Measurements from ENCODE around the gene CLSTN2.

CLSTN2 gene

DNA sequence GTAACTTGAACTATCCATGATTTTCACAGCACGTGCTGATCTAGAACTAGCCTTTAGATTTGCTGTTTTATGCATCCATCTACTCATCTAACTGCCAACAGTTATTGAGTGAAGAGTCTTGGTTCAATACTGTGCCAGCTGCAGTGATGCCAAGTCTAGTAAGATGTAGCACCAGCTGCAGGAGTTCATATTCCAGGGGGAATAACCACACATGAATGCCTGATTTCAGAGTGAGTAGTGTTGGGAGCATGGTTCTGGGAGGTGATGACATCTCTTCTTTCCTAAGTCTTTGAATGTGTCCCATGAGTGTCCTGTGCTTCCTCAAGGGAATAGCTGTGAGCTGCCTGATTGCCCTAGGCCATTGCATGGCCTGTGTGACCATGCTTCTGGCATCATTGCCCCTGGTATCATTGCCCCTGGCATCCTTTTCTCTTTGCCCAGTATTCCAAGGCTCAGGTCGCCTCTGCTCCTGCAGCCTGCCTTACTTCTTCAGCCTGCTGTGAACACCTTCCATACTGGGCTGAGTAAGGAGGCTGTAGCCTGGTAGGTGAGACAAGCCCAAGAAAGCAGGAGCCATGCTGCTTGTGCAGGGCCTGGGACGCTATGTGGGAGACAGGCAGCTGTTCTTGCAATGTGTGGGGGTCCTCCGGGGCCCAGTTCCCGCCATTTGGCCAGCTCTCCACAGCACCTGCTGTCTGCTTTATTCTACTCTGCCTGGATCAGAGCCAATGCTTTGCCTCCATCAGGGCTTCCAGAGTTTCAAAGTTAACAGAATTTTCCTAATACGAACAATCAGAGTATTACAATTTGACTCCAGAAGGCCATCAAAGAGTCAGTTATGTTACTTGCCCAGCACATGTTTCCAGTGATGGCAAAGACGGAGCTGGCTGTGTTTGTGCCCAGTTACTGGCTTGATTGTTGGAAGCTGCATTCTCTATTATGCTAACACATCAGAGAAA lies 73.2 kb downstream of the CLSTN2 start:
- DNase-seq = no peak

DNA sequence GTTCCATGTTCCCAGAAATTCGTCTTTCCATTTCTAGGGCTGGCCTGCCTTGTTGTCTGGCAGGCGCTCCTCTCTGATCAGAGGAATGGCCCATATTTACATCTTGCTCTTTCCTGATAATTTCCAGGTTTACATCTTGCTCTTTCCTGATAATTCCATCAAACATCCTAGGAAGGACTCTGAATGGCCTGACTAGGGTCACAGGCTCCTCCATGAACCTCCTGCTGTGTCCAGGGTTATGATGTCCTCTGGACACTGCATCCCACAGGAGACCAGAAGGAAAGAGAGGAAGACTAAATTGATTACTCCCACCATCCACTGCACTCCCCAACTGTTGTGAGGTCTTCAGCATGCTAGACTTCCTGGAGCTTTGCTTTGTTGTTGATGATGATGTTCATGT lies 75.4 kb downstream of the CLSTN2 start:
- DNase-seq = no peak

DNA sequence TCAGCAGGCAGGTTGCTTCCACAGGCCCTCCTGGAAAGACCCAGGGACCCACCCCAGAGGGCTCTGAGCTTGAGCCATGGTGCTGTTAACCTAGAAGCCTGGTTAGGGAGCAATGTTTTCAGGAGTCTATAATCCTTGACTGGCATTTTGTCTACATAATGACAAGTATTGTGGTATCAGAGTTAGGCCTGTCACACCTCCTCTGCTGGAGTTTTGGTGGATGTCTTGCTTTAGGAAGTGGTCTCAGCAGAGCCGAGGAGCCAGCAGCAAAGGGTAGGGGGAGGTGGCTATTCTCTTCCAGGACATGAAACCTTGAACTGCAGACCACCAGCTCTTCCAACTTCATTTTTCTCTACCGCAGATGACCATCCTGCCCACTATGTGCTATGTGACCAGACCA lies 76.1 kb downstream of the CLSTN2 start:
- no peak for DNase-seq

DNA sequence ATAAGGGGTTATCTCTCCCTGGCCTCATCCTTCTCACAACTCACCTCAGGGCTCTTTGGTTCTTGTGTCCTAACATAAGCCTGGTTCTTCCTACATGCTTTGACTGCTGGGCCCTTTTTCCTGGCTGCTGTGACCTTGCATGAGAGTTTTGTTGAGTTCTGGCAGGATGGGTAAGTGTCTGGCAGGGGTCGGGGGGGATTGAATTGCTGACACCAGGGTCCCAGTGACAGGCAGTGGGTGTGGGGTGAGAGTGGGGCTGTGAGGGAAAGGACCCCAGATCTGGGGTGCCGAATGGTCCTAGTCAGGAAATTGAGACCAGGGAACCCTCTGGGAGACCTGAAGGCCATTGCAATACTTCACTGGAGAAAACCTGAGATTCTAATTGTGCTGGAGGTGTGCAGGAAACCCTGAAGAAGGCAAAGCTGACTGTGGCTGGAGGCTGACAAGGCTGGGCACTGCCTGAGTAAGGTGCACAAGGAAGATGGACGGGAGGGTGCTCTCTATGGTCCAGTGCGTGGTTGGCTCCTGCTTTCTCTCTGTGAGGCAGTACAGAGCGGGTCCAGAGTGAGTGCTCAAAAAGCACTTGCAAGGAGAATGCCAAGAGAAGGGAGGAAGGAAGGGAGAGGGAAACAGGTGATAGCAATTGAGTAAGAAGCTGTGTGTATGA lies 76.8 kb downstream of the CLSTN2 start:
- DNase-seq = no peak

DNA sequence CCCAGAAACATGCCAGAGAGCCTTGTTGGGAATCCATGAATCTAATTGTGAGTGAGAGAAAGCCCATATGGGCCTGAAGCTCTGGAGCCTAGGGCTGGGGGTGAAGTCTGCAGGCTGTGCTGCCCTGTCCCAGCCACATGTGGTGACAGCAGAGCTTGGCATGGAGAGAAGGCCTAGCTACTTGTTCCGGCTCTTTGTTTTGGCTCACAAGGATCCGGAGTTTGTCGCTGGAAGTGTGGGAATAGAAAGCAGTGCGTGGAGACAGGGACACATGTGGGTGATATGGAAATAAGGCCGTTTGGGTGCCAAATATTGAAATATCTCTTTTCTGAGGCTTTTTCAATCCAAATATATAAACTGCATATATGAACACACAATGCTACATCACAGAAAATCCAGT lies 78.2 kb downstream of the CLSTN2 start:
- no peak for DNase-seq

DNA sequence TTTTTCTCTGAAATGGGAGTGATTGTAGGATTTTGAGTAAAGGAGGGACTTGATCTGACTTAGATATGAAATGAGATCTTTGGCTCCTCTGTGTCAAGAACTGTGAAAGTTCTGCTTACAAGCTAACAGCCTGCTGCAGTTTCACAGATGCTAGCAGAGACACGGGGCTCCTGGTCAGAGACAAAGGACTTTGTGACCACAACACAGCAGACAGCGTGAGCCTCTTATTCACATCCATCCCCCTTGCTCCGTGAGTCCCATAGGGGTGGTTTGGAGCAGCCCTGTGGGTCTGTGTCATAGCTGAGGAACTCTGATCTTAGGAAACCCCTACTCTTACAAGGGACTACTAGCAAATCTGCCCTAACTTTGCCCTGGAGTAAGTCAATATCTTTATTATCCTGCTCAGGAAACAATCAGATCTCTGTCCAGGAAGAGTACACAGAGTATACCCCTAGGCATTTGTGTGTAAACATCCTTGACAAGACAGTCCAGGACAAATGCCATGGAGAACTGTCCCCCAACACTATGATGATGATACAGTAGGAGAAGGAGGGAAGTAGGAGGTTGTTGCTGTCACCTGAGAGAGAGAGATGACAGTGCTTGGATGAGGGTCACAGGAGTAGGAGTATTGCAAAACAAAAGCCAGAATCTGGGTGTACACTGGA lies 80.0 kb downstream of the CLSTN2 start:
- no peak for DNase-seq

DNA sequence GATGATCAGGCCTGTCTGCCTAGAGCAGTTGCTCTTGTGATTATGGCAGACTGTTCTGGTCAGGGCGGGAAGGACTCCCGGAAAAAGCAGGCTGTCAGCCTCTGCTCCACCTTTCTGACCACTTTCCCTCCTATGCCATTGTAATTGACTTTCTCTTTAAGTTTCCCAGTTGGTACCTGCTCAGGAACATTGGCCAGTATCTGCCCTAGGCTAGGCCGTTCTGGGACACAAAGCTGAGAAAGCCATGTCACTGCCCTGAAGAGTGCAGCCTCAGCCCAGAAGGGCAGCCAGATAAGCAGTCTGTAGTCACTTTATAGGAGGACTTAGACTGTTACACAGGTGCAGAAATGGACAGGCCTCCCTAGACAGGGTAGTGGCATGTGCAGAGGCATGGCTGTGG lies 80.8 kb downstream of the CLSTN2 start:
- DNase-seq = no peak

DNA sequence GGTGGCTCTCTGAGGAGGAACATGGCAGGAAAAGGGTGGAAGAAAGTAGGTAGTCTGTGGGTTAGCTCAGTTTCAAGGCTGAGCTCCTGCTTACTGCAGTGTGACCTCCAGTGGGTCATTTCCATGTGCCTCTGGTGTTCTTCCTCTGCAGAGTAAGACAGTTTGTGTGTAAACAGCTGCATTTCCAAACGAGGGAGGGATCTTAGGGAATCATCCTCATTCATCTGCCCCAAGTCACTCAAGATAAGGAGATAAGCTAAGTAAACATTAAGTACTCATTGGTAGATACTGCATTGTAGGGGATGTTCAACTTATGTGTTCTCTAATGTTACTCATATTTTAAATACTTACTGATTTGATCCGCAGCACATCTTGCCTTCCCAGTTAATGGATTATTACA lies 83.6 kb downstream of the CLSTN2 start:
- no peak for DNase-seq

DNA sequence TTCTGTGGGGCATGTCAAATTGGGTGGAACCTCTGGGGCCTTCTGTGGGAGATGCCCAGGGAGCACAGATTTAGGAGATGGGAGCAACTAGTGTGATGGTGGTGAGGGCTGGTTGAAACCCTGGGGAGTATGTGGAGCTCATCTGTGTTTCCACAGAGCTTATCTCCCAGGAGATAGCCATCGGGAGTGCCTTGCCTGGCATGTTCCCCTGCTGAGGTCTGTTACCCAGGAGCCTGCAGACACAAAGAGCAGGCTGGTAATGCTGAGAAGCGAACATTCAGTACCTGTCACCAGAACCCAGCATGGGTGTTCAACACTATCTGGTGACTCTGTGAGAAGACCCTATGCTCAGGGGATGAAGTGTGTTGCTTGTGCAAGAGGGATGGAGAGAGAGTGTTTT lies 85.0 kb downstream of the CLSTN2 start:
- no peak for DNase-seq

DNA sequence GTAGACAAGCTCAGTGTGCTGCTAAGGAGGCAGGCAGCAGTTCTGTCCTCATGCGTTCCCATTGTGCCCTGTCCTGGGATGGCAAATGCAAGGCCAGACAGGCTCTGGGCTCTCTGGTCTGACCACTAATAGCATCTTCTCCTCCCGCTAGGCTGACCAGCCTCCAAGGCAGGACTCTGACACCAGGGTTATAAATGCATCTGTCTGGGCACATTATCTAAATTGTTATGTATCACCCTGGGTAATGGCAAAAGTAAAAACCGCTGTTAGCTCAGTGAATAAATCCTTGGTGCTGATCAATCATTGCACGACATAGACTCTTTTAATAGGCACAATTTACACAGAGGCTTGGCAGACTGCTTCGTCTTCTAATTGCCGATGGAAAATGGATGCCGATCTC lies 85.6 kb downstream of the CLSTN2 start:
- DNase-seq = no peak

DNA sequence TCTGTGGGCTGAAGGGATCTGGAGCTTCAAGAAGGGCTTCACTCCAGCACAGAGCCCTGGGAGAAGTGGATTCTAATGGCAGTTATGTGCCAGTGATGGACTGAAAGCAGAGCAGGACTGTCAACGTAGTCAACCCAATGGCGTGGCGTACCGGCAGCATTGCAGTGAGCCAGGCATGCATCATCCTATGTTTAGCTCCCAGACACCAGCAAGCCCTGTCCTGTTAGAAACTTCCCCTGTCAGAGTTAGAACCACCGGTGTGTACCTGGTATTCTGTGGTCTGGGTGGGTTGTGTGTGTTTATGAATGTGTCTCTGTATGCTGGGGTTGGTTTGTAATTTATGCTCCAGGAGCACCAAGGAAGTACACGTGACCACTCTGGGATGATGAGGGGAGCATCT lies 86.3 kb downstream of the CLSTN2 start:
- no peak for DNase-seq

DNA sequence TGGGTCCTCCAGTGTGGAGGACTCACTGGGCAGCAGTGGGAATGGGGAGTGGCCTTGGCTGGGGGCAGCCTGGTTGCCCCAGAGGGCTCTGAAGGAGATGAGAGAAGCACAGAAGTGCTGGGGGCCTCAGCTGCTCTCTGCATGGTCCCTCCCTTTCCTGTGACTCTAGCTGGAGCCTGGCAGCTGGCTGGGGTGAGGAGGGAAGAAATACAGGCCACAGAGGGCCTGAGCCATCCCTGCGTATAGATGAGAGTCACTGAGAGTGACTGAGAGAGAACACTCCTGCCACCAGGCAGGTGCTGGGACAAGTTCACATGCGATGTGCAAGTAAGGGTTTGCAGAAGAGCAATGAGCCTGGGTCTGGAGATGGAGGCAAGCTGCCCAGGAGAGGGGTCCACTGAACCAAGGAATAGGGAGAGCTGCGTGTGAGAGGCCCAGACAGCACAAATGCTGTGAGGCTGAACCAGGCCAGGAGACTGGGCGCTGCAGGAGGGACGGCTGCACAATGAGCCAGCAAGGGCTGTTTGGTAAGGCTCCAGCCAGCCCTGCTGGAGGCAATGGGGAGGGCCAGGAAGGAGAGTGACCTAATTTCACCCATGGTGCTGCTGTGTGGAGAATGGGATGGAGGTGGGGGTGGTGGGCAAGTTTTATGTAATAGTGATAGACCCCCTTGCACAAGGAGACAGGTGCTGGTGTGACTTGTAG lies 87.2 kb downstream of the CLSTN2 start:
- DNase-seq = no peak

DNA sequence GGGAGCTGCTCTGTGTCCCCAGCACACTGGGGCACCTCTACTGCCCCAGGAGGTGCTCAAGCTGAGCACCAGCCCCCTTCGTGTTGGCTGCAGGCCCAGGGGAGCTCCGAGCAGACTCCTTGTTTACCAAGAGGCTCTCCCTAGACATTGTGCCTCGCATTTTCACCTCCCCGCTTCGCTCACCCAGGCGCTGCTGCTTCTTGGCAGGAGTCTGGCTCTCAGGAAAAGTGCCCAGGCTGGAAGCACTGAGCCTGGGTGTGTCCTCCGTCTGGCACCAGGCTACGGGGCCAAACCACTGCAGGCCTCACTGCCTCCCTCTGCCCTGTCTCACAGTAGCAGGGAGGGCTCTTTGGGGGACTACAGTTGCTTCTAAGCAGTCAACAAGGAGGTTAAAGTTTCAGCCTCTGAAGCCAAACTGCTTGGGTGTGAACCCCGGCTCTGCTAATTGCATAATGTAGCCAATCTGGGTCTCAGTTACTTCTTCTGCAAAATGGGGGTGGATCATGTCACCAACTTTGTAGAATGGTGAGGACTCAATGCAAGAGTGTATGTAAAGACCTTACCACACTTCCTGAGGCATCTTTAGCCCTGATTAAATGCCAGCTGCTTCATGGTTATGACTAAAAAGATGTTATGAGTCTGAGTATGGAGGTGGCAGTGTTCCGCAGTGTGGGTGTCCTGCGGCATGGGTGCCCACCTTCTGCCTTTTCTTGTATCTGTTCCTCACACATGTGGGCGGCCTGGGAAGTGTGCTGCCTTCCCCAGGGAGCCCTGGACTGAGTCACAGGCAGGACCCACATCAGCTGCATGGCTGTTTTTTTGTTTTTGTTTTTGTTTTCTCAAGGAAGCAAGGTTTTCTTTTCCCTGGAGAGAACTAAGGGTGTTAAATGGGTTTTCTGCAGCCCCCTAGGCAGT lies 88.9 kb downstream of the CLSTN2 start:
- no peak for DNase-seq

DNA sequence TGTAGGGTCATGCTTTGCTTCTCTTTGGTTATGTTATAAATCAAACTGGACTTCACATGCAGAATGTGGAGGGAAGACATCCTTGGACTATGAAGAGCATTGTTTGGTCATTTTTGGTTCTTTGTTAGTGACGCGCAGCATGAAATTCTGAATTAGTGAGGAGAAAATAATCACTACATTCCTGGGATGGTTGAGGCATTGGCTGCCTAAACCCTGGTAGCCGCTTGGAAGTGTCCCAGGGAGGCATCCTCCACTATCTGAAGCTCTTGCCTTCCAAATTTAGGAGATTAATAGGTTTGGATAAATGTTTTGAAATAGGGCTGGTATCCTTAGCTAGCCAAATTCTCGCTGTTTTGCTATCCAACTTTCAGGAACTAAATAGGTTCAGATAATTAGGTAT lies 96.2 kb downstream of the CLSTN2 start:
- DNase-seq = no peak

DNA sequence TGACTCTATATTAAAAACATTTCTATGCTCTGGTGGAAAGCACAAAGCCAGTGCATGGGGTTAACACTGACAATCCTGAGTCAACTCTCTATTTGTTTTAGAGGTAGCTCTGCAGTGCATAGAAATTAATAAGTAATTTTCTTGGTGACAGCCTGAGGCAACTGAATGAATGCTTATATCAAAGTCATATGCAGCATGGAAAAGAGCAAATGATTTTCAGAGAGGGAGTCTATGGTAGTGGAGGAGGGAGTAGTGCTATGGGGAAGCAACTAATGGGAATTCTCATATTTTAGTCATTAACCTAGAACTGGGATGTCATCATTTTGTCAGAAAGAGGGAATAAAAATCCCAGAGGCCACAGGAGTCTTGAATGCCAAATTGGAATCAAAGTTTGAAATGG lies 99.1 kb downstream of the CLSTN2 start:
- DNase-seq = no peak

DNA sequence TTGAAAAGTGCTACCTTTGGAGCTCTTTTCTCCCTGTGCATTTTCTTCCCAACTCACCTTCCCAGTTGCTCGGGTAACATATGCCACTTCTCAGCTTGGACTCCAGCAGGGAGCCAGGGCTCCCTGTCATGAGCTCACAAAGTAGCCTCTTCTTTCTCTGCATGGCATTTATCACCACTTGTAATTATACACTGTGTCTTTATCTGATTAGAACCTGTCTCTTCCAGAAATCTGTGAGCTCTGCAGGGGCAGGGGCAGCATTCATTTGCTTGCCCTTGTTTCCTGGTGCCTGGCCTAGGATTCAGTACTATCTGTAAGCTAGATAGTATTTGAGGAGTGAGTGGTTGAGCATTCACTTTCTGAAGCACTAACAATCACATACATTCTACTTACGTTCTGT lies 100.9 kb downstream of the CLSTN2 start:
- DNase-seq = no peak

DNA sequence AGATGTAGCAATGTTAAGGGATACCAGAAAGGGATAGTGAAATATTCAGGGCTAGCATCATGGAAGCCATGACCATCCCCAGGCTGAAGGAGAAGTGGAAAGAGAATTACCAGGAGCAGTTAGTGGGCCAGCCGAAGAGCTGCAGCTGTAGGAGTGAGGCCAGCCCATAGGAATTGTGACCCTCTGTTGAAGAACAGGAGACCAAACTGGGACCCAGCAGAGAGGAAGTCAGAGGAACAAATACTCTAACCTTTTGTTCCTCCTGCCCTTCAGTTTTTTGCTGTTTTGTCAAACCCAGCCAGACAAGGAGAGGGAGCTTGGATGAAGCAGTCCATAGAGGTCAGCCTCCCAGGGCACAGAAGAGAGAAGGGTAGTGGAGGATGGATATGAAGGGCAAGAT lies 115.4 kb downstream of the CLSTN2 start:
- no peak for DNase-seq

DNA sequence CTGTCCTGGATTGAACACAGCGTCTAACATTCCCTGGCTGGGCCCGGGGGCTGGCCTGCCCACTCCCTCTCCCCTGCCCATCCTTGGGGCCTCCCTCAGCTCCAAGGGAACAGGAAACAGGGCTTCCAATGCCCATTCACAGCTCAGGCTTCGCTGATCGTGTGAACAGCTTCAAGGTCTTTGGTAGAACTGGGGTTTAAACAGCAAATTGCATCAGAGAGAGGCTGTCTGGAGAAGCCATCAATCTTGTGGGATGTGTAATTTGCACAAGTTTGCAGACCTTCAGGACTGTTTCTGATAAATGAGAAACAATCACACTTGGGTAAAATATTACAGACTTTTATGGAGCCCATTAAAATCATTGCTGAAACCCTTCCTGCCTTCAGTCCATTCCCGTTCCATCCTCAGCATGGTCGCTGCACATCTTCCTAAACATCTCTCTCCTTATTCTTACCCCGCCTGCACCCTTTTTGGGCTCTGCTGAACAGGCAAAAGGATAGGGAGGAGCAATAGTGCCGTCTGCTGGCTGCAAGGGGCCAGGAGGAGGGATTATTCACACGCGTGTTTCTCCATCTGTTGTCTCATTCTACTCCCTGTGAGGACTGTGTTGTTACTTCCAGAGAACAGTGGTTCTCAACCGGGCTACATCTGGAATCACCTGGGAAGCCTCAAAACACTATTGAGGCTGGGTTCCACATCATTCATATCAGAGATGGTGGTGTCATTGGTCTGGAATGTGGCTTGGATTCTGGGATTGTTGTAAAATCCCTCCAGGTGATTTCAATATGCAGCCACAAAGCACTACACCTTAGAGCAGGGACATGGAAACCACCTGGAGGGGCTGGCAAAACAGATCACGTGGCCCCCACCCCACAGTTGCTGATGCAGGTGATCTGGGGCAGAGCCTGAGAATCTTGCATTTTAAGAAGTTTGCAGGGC lies 116.3 kb downstream of the CLSTN2 start:
- DNase-seq = no peak

DNA sequence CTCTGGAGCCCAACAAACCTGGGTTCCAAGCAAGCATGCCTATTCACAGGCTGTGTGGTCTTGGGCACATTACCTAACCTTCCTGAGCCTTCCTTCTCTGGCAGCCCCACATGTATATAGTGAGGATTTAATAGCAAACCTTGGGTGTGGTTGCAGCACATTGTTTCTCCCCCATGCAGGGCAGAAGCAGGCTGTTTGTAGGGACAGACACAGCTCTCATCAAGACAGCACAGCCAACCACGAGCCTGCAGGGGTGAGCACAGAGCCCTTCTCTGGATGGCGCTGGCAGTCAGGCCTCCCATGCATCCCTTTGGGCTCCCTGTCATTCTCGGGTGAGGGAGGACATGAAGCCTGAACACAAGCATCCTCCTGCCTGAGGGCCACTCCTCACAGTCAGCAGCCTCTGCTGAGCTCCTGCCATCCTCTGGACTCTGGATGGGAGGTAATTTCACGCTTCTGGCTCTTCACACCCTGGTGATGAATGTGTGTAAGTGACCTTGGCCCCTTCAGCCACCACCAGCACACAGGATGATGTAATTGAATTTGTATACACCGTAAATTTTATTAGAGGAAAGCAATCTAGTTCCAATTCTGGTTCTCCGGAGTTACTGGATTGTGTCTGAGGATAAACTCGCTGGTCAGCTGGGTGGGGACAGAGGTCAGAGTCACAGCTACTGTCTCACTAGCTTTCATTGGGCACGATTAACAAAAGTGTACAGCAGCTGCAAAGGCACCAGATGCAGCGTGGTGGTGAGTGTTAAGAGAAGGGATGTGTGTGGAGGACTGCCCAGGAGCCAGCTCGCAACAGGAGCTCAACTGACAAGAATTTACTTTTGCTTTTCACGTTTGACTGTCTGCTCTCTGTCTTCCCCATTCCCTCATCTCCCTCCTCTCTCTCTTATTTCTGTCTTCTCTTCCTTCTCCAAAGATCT lies 118.1 kb downstream of the CLSTN2 start:
- no peak for DNase-seq

DNA sequence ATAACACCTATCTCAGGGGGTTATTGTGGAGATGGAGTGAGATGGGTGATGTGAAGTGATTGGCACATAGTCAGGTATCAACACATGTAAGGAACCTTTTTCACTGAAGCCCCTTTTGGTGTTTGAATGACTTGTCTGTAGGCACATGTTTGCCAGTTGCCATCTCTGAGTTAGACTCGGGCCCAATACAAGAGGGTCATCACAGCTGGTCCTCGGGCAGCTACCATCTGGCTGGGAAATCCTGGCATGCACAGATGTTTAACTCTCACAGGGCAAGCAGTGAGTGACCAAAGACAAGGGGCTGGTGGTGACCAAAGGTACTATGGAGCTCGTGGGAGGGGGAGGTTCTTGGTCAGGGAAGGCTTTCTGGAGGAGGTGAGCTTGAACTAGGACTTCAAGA lies 118.8 kb downstream of the CLSTN2 start:
- DNase-seq = no peak
